GM12873 (cell line): ENCODE results near the gene DYNC1I1.
A peak's percentile ranks its signal among the peaks of the same experiment; 100 is the strongest.

Experiments used
- CTCF ChIP-seq: IDR thresholded peaks from 2 replicates; pipeline ENCODE4 v1.5.1; 2012; ENCODE audit warnings: low read depth, mild to moderate bottlenecking, moderate library complexity, low read length, control low read depth; ENCODE audit not compliant: insufficient read depth; ENCODE audit errors: missing control alignments

Gene DYNC1I1

GRCh38 chr7:96075510-96076349, 303.4 kb downstream of the DYNC1I1 start:
- peak; percentile 86 for TF ChIP-seq CTCF

GRCh38 chr7:96076350-96076707, 304.0 kb downstream of the DYNC1I1 start:
- TF ChIP-seq CTCF, result no peak

- TF ChIP-seq CTCF, result no peak
Measured at GRCh38 chr7:96080027-96080426, 307.7 kb downstream of the DYNC1I1 start.

GRCh38 chr7:96084881-96085553, 312.7 kb downstream of the DYNC1I1 start:
- TF ChIP-seq CTCF, result no peak

- TF ChIP-seq CTCF, result no peak
Measured at GRCh38 chr7:96085953-96086352, 313.6 kb downstream of the DYNC1I1 start.

- no peak for TF ChIP-seq CTCF
Measured at GRCh38 chr7:96088579-96088978, 316.2 kb downstream of the DYNC1I1 start.

- no peak for TF ChIP-seq CTCF
Measured at GRCh38 chr7:96089511-96089910, 317.2 kb downstream of the DYNC1I1 start.
